ENCODE data around the gene COQ9. TPM values are rescaled to one million over a fixed set of nuclear protein-coding genes. Genes with fewer than 3 reads are reported as not detected.

Gene COQ9
- total and polyA plus RNA-seq, 11 donors = 126 to 436 (median 191) TPM

- intact Hi-C loops (cut with DNase I) = loop anchor here in 7 of 10 donors (5.0 kb wide), 2 partner anchors 35 to 40 kb away; no protein-coding TSS in a partner anchor
- TF ChIP-seq POLR2A (IDR thresholded peaks at IDR 0.05) (no peak), CTCF (IDR thresholded peaks at IDR 0.05) (no peak)
- Histone ChIP-seq H3K4me3 (no peak overlapping the region), H3K36me3 (peaks cover 0 to 31% (median 21%) of the 10 kb centered on the region in 9 donors), H3K4me1 (peaks cover 3 to 51% (median 34%) of the 10 kb centered on the region in 12 donors), H3K27me3 (peaks cover 0 to 6% (median 0%) of the 10 kb centered on the region in 9 donors), H3K9me3 (no peaks in the 10 kb centered on the region), H3K27ac (no peak overlapping the region)
- ATAC-seq (no peak), DNase-seq (no peak)
- 71 to 89% (median 75%) methylated on average over 5 to 9 of the region's 9 CpGs for WGBS, 4 donors
Measured at GRCh38 chr16:57477531-57478202, 30.4 kb downstream of the COQ9 start.

GRCh38 chr16:57478396-57479204 lies 31.3 kb downstream of the COQ9 start:
- no peak for DNase-seq
- H3K9me3 ChIP-seq = no peaks in the 10 kb centered on the region
- H3K27me3 ChIP-seq = peaks cover 0 to 6% (median 0%) of the 10 kb centered on the region in 9 donors
- peaks cover 3 to 51% (median 34%) of the 10 kb centered on the region in 12 donors for H3K4me1 ChIP-seq
- intact Hi-C loops (cut with DNase I) = loop anchor here in 7 of 10 donors (5.0 kb wide), 2 partner anchors 34 to 39 kb away; no protein-coding TSS in a partner anchor
- H3K27ac ChIP-seq = peak overlapping the region in 9 of 12 donors; percentile 26 to 75 (median 58)
- ATAC-seq = no peak
- peak overlapping the region; percentile 4 to 71 (median 60) for H3K4me3 ChIP-seq
- WGBS, 4 donors = 39 to 53% (median 45%) methylated on average over 13 to 15 of the region's 15 CpGs
- peaks cover 0 to 21% (median 12%) of the 10 kb centered on the region in 9 donors for H3K36me3 ChIP-seq
- TF ChIP-seq CTCF (IDR thresholded peaks at IDR 0.05) (no peak), POLR2A (IDR thresholded peaks at IDR 0.05) (no peak)

GRCh38 chr16:57479205-57479975 lies 32.1 kb downstream of the COQ9 start:
- Histone ChIP-seq H3K27me3 (peaks cover 0 to 6% (median 0%) of the 10 kb centered on the region in 9 donors), H3K36me3 (peaks cover 0 to 13% (median 5%) of the 10 kb centered on the region in 9 donors), H3K27ac (peak overlapping the region in 11 of 12 donors; percentile 26 to 75 (median 58)), H3K4me3 (peak overlapping the region; percentile 4 to 71 (median 60)), H3K9me3 (no peaks in the 10 kb centered on the region), H3K4me1 (peaks cover 3 to 51% (median 34%) of the 10 kb centered on the region in 12 donors)
- intact Hi-C loops (cut with DNase I) = loop anchor here in 7 of 10 donors (5.0 kb wide), 2 partner anchors 33 to 38 kb away; no protein-coding TSS in a partner anchor
- 21 to 36% (median 28%) methylated on average over 35 to 36 of the region's 36 CpGs for WGBS, 4 donors
- DNase-seq (peak in 4 of 5 donors; percentile 66 to 75 (median 69)), ATAC-seq (peak; percentile 44 to 75 (median 60))
- no peak for TF ChIP-seq POLR2A (IDR thresholded peaks at IDR 0.05)
- TF ChIP-seq CTCF (IDR thresholded peaks at IDR 0.05) = no peak

Measured in heart left ventricle (tissue), 16 donors.